ENCODE measurements around the gene MTM1. TPM values are rescaled to one million over a fixed set of nuclear protein-coding genes. Genes with fewer than 3 reads are reported as not detected.

MTM1 gene
- total and polyA plus RNA-seq, 9 of the 15 experiments (the other 6 are each of a cell fraction or from before 2014, with no cell fraction given), result 5.6 to 13.3 (median 9.5) TPM

- TF ChIP-seq SP2 (IDR thresholded peaks at IDR 0.05; ENCODE audit: extremely low read depth, low read depth, low read length, poor library complexity, severe bottlenecking) (no peak), ELK3 (CRISPR knock-in tag; IDR thresholded peaks at IDR 0.05) (no peak), ZNF407 (IDR thresholded peaks at IDR 0.05; ENCODE audit: low read depth) (no peak), MTA1 (IDR thresholded peaks at IDR 0.05; ENCODE audit: borderline replicate concordance) (no peak), LCOR (CRISPR knock-in tag; IDR thresholded peaks at IDR 0.05) (no peak), RBFOX2 (IDR thresholded peaks at IDR 0.05; ENCODE audit: low read depth, low read length) (peak; percentile 60), DNMT1 (IDR thresholded peaks at IDR 0.05) (no peak), TCF7 (IDR thresholded peaks at IDR 0.05; ENCODE audit: borderline replicate concordance) (no peak), TEAD1 (CRISPR knock-in tag; IDR thresholded peaks at IDR 0.05) (0 out of 4 replicates have a peak, but pooled peaks of 1 of the 2 experiments have one; percentile 41), GTF2A2 (tag; IDR thresholded peaks at IDR 0.05) (no peak), ARID1B (IDR thresholded peaks at IDR 0.05) (no peak), BRD9 (IDR thresholded peaks at IDR 0.05; ENCODE audit: low read depth, partially characterized antibody) (no peak), MLLT1 (IDR thresholded peaks at IDR 0.05) (no peak), ILK (tag; IDR thresholded peaks at IDR 0.05; ENCODE audit: borderline replicate concordance, low read depth) (no peak), MNT (conservative IDR thresholded peaks at IDR 0.05) (0 out of 4 replicates have a peak, but pooled peaks of 1 of the 2 experiments have one; percentile 15)
Observed at GRCh38 chrX:150568320-150569154, at the start of gene MTM1 (continued).
